ENCODE results near the gene TTPAL. TPM values are rescaled to one million over a fixed set of nuclear protein-coding genes. Genes with fewer than 3 reads are reported as not detected.

Gene TTPAL
- total RNA-seq, 4 donors from 2014 or later = 27.1 to 36.8 (median 31.7) TPM

DNA sequence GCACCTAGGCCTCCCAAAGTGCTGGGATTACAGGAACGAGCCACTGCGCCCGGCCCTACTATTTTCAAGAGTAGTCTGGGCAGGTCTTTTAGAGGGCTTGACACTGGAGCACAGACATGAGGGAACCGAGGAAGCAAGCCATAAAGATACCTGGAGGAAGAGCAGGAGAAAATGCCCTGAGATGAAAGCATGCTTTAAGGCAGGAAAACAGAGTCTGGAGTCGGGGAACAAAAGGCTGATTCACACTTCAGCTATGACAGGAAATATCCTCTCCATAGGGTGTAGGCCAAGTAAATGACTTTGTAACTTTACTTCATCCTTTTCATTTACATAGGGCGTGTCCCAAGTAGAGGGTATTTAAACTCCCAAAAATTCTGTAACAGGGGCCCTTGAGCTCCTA lies 50.5 kb downstream of the TTPAL start:
- DNase-seq (ENCODE audit: low spot score in 2 of 2) = no peak
- WGBS, 2 donors = 60 to 66% methylated on average over 6 of the region's 6 CpGs
- H3K4me3 ChIP-seq (ENCODE audit: low read depth, poor library complexity, severe bottlenecking) = no peak overlapping the region
- TF ChIP-seq POLR2A (IDR thresholded peaks at IDR 0.05) = no peak
- TF ChIP-seq, protein P1, sequence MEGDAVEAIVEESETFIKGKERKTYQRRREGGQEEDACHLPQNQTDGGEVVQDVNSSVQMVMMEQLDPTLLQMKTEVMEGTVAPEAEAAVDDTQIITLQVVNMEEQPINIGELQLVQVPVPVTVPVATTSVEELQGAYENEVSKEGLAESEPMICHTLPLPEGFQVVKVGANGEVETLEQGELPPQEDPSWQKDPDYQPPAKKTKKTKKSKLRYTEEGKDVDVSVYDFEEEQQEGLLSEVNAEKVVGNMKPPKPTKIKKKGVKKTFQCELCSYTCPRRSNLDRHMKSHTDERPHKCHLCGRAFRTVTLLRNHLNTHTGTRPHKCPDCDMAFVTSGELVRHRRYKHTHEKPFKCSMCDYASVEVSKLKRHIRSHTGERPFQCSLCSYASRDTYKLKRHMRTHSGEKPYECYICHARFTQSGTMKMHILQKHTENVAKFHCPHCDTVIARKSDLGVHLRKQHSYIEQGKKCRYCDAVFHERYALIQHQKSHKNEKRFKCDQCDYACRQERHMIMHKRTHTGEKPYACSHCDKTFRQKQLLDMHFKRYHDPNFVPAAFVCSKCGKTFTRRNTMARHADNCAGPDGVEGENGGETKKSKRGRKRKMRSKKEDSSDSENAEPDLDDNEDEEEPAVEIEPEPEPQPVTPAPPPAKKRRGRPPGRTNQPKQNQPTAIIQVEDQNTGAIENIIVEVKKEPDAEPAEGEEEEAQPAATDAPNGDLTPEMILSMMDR (IDR thresholded peaks at IDR 0.05) = no peak
- intact Hi-C loops (cut with DNase I; ENCODE audit: low total_unique reads) = no loop called here

DNA sequence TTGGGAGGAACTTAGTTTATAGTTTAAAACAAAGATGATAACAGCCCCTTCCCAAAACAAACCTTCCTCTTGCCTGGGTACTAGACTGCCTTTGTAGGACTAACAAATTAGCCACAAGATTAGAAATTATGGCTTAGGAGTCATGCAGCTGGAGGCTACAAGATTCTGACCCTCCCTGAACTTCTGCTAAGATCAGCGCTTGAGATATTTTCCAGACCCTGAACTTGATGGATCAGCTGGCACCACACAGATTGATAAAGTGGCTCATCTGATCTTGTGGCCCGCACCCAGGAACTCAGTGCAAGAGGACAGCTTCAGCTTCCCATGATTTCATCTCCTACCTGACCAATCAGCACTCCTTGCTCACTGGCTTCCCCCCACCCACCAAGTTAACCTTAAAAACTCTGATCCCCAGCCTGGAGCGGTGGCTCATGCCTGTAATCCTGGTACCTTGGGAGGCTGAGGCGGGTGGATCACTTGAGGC lies 52.1 kb downstream of the TTPAL start:
- intact Hi-C loops (cut with DNase I; ENCODE audit: low total_unique reads) = no loop called here
- TF ChIP-seq POLR2A (IDR thresholded peaks at IDR 0.05) = no peak
- TF ChIP-seq, protein P1 (IDR thresholded peaks at IDR 0.05) = no peak
- 75 to 79% methylated on average over 4 of the region's 4 CpGs for WGBS, 2 donors
- DNase-seq (ENCODE audit: low spot score in 2 of 2) = no peak
- no peak overlapping the region for H3K4me3 ChIP-seq (ENCODE audit: low read depth, poor library complexity, severe bottlenecking)

DNA sequence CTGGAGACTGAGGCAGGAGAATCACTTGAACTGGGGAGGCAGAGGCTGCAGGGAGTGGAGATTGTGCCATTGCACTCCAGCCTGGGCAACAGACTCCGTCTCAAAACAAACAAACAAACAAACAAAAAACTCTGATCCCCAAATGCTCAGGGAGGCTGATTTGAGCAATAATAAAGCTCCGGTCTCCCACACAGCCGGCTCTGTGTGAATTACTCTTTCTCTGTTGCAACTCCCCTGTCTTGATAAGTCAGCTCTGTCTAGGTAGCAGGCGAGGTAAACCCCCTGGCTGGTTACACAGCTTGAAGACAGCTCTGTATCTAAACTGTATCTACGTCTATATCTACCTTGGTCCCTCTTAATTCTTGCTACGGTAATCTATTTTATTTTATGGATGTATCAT lies 52.6 kb downstream of the TTPAL start:
- H3K4me3 ChIP-seq (ENCODE audit: low read depth, poor library complexity, severe bottlenecking) = no peak overlapping the region
- 79 to 86% methylated on average over 6 of the region's 6 CpGs for WGBS, 2 donors
- no peak for DNase-seq (ENCODE audit: low spot score in 2 of 2)
- no peak for TF ChIP-seq POLR2A (IDR thresholded peaks at IDR 0.05)
- TF ChIP-seq, protein P1 (IDR thresholded peaks at IDR 0.05) = no peak
- intact Hi-C loops (cut with DNase I; ENCODE audit: low total_unique reads) = no loop called here

DNA sequence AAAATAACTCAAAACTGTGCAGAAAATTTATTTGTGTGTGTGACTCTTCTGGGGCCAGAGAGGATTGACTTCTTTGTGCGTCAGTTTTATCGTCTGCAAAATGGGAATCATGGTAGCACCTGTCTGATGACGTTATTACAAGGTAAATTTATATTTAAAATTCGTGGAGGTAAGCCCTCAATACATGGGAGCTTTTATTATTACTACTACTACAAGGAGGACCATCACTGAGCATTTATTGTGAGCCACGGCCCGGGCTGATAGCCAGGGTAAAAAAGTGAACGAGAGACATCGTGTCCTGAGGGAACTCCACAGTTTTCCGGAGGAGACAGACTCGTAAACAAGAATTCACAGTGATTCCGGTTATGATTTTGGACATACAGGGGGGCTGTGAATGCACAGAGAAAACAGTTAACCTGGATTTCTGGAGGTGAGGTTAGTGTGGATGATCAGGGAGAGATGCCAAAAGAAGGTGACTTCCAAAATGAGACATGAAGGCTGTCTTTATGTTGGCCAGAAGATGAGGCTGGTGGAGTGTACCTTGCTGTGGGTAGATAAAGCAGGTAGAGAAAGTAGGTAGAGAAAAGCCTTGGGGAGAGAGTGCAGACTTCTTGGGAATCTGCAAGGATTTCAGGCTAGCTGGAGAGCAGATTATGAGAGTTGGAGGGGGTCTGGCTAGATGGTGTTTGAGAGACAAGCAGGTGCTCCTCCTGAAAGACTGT lies 56.7 kb downstream of the TTPAL start:
- peak overlapping the region; percentile 63 for H3K4me3 ChIP-seq (ENCODE audit: low read depth, poor library complexity, severe bottlenecking)
- intact Hi-C loops (cut with DNase I; ENCODE audit: low total_unique reads) = no loop called here
- 9 to 10% methylated on average over 11 of the region's 11 CpGs for WGBS, 2 donors
- DNase-seq (ENCODE audit: low spot score in 2 of 2) = no peak
- TF ChIP-seq, protein P1 (IDR thresholded peaks at IDR 0.05) = no peak
- no peak for TF ChIP-seq POLR2A (IDR thresholded peaks at IDR 0.05)

DNA sequence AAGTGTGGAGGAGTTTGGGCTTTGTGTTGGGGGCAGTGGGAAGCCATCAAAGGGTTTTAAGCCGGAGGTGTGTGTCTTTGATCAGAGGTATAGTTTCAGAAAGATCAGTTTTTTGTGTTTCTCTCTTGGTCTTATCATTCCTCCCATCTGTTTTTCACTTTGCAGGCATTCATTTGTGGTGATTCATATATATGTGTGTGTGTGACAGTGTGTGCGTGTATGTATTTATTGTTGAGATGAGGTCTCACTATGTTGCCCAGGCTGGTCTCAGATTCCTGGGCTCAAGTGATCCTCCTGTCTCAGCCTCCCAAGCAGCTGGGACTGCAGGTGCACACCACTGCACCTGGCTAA lies 57.3 kb downstream of the TTPAL start:
- intact Hi-C loops (cut with DNase I; ENCODE audit: low total_unique reads) = no loop called here
- TF ChIP-seq POLR2A (IDR thresholded peaks at IDR 0.05) = no peak
- TF ChIP-seq, protein P1 (IDR thresholded peaks at IDR 0.05) = no peak
- 46 to 47% methylated on average over 2 of the region's 2 CpGs for WGBS, 2 donors
- no peak for DNase-seq (ENCODE audit: low spot score in 2 of 2)
- no peak overlapping the region for H3K4me3 ChIP-seq (ENCODE audit: low read depth, poor library complexity, severe bottlenecking)

DNA sequence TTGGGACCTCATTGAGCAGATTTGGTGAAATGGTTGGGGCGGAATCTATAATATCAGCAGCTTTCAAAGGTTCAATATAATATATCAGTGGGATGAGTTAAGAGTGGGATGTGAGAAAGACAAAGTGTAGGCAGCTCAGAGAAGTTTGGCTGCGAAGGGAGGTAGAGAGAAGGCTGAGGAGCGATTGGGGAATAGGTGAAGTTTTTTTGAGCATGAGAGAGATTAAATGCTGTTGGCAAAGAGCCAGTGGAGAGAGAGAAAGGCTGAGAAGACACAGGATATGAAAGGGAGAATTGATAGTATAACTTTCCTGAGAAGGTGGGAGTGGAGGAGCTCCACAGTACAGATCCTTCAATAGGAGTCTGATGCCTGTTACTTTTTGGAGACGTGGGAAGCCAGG lies 58.3 kb downstream of the TTPAL start:
- TF ChIP-seq, protein P1 (IDR thresholded peaks at IDR 0.05) = no peak
- no peak for TF ChIP-seq POLR2A (IDR thresholded peaks at IDR 0.05)
- 80 to 81% methylated on average over 4 of the region's 4 CpGs for WGBS, 2 donors
- DNase-seq (ENCODE audit: low spot score in 2 of 2) = peak in 1 of 2 donors; percentile 5
- intact Hi-C loops (cut with DNase I; ENCODE audit: low total_unique reads) = no loop called here
- no peak overlapping the region for H3K4me3 ChIP-seq (ENCODE audit: low read depth, poor library complexity, severe bottlenecking)
